Measurements from ENCODE around the gene EPHB6.

The EPHB6 gene

GRCh38 chr7:142827951-142828500 is 26.9 kb upstream of the EPHB6 start:
- H3K4me3 ChIP-seq (ENCODE audit: low read length) = no peak overlapping the region
- no peak for DNase-seq (ENCODE audit: low read depth, low spot score)

DNA sequence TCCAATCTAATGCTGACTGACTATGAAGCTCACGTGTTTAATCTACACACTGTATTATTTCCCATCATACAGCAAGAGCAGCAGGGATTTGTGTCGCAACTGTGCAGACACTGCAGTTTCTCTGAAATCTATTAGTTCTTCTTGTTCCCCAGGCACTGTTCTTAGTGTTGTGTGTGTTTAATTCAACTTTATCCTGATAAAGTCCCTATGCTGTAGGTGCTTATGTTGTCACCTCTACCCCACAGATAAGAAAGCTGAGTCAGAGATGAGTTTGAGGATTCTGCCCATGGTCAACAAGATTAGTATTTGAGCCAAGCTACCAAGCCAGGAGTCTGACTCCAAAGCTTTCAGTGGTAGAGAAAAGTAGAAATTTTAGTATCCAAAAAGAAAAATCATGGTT is 22.5 kb upstream of the EPHB6 start:
- H3K4me3 ChIP-seq (ENCODE audit: low read length) = no peak overlapping the region
- no peak for DNase-seq (ENCODE audit: low read depth, low spot score)

- DNase-seq (ENCODE audit: low read depth, low spot score) = no peak
- H3K4me3 ChIP-seq (ENCODE audit: low read length) = no peak overlapping the region
Observed at GRCh38 chr7:142833174-142834048, 21.5 kb upstream of the EPHB6 start.

- DNase-seq (ENCODE audit: low read depth, low spot score) = no peak
Observed at GRCh38 chr7:142835487-142835886, 19.4 kb upstream of the EPHB6 start.

GRCh38 chr7:142836426-142836825 is 18.4 kb upstream of the EPHB6 start:
- H3K4me3 ChIP-seq (ENCODE audit: low read length) = no peak overlapping the region
- DNase-seq (ENCODE audit: low read depth, low spot score) = no peak

More at GRCh38 chr7:142835487-142835886, 19.4 kb upstream of the EPHB6 start:
- no peak overlapping the region for H3K4me3 ChIP-seq (ENCODE audit: low read length)

- no peak overlapping the region for H3K4me3 ChIP-seq (ENCODE audit: low read length)
- no peak for DNase-seq (ENCODE audit: low read depth, low spot score)
Observed at GRCh38 chr7:142838461-142839213, 16.2 kb upstream of the EPHB6 start.

GRCh38 chr7:142842251-142842766 is 12.6 kb upstream of the EPHB6 start:
- DNase-seq (ENCODE audit: low read depth, low spot score) = no peak
- no peak overlapping the region for H3K4me3 ChIP-seq (ENCODE audit: low read length)

GRCh38 chr7:142847353-142847752 is 7.5 kb upstream of the EPHB6 start:
- no peak overlapping the region for H3K4me3 ChIP-seq (ENCODE audit: low read length)
- DNase-seq (ENCODE audit: low read depth, low spot score) = no peak

DNA sequence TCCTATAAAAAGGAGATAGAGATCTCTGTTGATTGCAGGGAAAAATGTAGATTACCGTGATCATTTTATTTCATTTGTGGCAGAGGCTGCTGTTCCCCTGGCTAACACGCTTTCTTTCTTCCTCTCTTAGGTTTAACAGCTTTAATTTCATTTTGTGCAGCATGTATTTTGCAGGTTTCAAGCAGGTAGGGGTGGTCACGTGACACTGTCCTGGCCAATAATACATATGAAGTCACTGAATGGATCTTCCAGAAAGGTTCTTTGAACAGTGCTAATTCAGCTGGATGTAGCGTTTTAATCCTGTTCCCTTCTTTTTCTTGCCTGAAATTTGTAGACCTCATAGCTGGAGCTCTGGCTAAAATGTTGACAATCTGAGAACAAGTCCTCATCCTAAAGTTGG is 3.6 kb upstream of the EPHB6 start:
- no peak for DNase-seq (ENCODE audit: low read depth, low spot score)
- H3K4me3 ChIP-seq (ENCODE audit: low read length) = no peak overlapping the region

- H3K4me3 ChIP-seq (ENCODE audit: low read length) = no peak overlapping the region
- no peak for DNase-seq (ENCODE audit: low read depth, low spot score)
Observed at GRCh38 chr7:142851919-142852318, 3.0 kb upstream of the EPHB6 start.

- H3K4me3 ChIP-seq (ENCODE audit: low read length) = peak overlapping the region; percentile 89
- DNase-seq (ENCODE audit: low read depth, low spot score) = peak; percentile 73
Observed at GRCh38 chr7:142853739-142854371, 1.0 kb upstream of the EPHB6 start.

DNA sequence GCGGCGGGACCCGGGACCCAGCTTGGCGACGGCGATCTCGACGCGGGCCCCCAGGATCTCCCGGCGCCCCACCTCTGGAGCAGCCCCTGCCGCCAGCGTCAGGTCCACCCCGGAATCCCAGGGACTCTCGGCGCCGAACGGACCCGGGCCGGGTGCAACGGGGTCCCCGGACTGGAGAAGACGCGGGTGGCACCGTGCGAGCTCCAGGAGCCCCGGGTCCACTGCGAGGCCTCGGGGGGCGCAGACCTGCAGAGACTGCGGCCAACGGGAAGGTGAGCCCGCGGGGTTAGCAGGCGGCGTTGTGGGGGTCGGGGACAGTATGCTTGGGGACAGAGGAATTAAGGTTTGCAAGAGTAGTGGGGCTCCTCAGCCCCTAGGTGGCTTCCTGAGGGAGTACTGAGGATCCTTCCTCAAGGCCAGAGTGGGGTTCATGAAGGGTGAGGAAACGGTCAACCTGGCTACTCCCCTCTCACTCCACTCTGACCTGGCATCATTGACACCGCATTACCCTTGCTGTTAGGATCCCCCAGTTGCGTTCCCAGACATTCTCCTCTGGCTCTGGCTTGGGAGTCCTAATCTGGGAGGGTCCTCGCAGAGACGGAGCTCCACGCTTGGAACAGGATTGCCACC is 353 bp downstream of the EPHB6 start:
- H3K4me3 ChIP-seq (ENCODE audit: low read length) = peak overlapping the region; percentile 89
- no peak for DNase-seq (ENCODE audit: low read depth, low spot score)

- DNase-seq (ENCODE audit: low read depth, low spot score) = no peak
- H3K4me3 ChIP-seq (ENCODE audit: low read length) = peak overlapping the region; percentile 89
Observed at GRCh38 chr7:142855756-142856564, 1.1 kb downstream of the EPHB6 start.

DNA sequence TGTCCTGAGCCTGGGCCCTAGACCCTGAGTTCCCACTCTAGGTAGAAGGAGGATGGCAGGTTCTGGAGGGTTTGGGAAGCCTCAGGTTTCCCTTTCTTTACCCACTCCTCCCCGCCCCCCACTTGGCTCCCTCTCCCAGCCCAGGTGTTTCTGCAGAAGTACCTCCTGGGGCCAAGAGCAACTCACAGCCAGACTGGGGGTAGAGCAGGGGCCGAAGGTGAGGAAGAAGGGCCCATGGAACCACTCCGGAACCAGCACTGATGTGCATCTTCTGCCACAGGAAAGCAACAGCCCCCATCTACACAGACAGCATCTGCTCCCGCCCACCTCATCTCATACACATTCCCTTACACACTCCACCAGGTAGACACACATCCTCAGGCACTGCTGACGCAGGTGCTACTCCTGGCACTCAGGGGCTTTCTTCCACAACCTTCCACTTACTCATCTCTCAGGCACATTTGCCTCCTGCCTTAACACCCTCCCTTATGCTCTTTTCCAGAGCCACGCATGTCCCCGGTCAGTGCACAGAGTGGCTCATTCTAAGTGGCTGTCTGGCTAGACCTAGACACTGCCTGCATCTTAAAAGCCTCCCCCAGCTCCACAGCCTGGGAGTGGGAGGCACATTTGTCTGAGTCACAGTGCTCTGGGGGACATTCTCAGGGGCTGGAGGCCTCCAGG is 1.8 kb downstream of the EPHB6 start:
- no peak for DNase-seq (ENCODE audit: low read depth, low spot score)
- no peak overlapping the region for H3K4me3 ChIP-seq (ENCODE audit: low read length)

GRCh38 chr7:142857625-142858024 is 2.7 kb downstream of the EPHB6 start:
- no peak overlapping the region for H3K4me3 ChIP-seq (ENCODE audit: low read length)
- no peak for DNase-seq (ENCODE audit: low read depth, low spot score)

DNA sequence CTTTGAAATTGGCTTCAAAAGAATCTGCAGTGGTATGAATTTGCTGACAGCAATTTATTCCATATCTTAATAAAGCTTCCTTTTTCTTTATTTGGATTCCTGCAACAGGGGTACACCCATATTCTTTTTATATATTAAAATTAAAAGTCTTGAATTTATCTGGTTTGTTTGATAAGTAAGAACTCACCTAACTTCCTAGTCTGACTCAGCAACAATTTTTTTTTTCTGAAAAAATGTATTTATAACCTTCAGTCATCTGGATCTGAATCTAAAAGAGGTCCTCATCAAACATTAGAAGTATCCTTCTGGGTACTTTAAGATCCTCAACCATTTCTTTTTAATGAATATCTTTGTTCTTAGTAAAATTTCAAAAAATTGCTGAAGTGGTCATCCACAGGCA is 4.5 kb downstream of the EPHB6 start:
- no peak for DNase-seq (ENCODE audit: low read depth, low spot score)
- no peak overlapping the region for H3K4me3 ChIP-seq (ENCODE audit: low read length)

DNA sequence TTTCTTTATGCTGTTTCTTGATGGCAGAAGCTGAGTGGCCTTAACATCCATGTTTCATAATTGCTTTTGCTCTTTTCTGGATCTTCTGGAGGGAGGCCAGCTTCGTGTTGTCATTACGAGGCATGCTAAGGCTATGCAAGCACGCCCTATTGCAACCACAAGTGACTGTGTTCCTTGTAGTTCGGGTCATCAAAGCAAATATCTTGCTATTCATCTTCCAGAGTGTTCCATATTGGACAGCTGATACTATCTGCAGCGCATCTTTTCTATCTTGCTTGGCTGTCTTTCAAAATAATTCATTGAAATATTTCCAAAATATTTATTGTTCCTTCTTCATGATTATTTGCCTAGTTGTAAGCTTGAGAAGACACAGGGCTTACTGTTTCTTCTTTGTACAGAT is 5.0 kb downstream of the EPHB6 start:
- DNase-seq (ENCODE audit: low read depth, low spot score) = no peak
- no peak overlapping the region for H3K4me3 ChIP-seq (ENCODE audit: low read length)

- H3K4me3 ChIP-seq (ENCODE audit: low read length) = no peak overlapping the region
- DNase-seq (ENCODE audit: low read depth, low spot score) = no peak
Observed at GRCh38 chr7:142860968-142861367, 6.1 kb downstream of the EPHB6 start.

Data from Jurkat, Clone E6-1 (cell line).